AG04450 (cell line): ENCODE results near the gene AMPD2. TPM values are rescaled to one million over a fixed set of nuclear protein-coding genes. Genes with fewer than 3 reads are reported as not detected.
"Not testable (repeated sequence)": the region's sequence is repeated elsewhere in the genome, so short reads cannot be mapped to it uniquely, and the experiment has no call there.

Experiments used
- CTCF ChIA-PET: fragments of 300-600, 350-600 bp; formaldehyde crosslinking; extraction: SDS; loops from one replicate; lab custom pipeline; 2022; ENCODE audit warnings: antibody characterized with exemption, inconsistent platforms; lab: Charles Lee
- POLR2A ChIA-PET: fragments of 350-600 bp; formaldehyde crosslinking; extraction: SDS; loops from one replicate; lab custom pipeline; 2021; ENCODE audit warnings: antibody characterized with exemption, inconsistent platforms; lab: Yijun Ruan, JAX
- DNase-seq: peaks from one replicate; pipeline ENCODE4 v3.0.0-alpha.2; 2011; ENCODE audit warnings: low read depth, low spot score
- H3K27ac ChIP-seq: one replicate; pipeline ENCODE4 v1.5.1; 2012; ENCODE audit warnings: low read depth, low read length, control low read depth
- H3K27me3 ChIP-seq: one replicate; pipeline ENCODE4 v1.6.0; 2012; ENCODE audit warnings: low read length; ENCODE audit not compliant: control insufficient read depth, insufficient read depth
- H3K4me3 ChIP-seq: 2 replicates; pipeline ENCODE4 v1.5.1; 2011; ENCODE audit warnings: mild to moderate bottlenecking, low read depth, low read length, control low read depth
- H3K9me3 ChIP-seq: 2 replicates; pipeline ENCODE4 v1.5.1; 2012; ENCODE audit warnings: low read length; ENCODE audit not compliant: control insufficient read depth, insufficient read depth
- polyA plus RNA-seq: library from polyadenylated mRNA; depleted of rRNA; stranded (reverse); fragments of >200 nt; gene quantifications from 2 replicates; pipeline ENCODE4 v1.2.3, GENCODE V29; 2011
- TF ChIP-seq, protein P1 (sequence below): IDR thresholded peaks from 2 replicates; pipeline ENCODE4 v1.5.1; 2011; ENCODE audit warnings: low read depth, low read length, control low read depth, inconsistent platforms

AMPD2 gene
- polyA plus RNA-seq, 1 experiment, result 35.4 TPM

DNA sequence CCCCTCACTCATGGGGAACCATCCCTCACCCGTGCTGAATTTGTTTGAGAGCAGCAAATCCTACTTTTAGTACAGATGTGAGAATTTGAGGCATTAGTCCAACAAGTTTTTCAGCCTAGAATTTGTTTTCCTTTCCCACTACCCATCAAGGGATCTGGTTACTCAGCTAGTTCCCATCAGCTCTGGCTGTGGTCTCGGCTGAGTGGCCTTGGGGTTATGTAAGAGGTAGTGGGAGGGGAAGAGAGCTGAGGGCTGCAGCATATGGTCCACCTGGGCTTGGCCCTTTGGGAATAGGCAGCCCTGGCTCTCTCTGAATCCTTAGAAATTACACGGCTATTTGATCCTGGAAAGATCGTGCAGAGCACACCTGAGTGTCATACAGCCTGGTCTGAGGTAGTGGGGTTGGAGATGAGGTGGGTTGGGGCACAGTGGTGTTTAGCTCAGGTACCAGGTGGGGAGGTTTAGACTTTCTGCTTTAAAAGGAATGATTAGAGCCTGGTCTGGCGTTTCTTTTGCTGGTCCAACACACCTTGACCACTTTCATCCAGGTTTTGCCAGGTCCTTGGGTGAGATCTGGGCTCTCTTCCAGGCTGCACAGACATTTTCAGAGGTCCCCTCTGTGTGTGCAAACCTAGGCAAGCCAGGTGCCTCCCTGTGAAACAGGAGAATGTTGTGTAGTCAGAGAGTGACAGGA lies 40.5 kb downstream of the AMPD2 start:
- Histone ChIP-seq H3K9me3 (no peaks in the 10 kb centered on the region), H3K27me3 (no peaks in the 10 kb centered on the region), H3K4me3 (no peak overlapping the region), H3K27ac (no peak overlapping the region)
- TF ChIP-seq, protein P1, sequence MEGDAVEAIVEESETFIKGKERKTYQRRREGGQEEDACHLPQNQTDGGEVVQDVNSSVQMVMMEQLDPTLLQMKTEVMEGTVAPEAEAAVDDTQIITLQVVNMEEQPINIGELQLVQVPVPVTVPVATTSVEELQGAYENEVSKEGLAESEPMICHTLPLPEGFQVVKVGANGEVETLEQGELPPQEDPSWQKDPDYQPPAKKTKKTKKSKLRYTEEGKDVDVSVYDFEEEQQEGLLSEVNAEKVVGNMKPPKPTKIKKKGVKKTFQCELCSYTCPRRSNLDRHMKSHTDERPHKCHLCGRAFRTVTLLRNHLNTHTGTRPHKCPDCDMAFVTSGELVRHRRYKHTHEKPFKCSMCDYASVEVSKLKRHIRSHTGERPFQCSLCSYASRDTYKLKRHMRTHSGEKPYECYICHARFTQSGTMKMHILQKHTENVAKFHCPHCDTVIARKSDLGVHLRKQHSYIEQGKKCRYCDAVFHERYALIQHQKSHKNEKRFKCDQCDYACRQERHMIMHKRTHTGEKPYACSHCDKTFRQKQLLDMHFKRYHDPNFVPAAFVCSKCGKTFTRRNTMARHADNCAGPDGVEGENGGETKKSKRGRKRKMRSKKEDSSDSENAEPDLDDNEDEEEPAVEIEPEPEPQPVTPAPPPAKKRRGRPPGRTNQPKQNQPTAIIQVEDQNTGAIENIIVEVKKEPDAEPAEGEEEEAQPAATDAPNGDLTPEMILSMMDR, result no peak
- no peak for DNase-seq
- ChIA-PET CTCF (no interaction called here), POLR2A (no interaction called here)

DNA sequence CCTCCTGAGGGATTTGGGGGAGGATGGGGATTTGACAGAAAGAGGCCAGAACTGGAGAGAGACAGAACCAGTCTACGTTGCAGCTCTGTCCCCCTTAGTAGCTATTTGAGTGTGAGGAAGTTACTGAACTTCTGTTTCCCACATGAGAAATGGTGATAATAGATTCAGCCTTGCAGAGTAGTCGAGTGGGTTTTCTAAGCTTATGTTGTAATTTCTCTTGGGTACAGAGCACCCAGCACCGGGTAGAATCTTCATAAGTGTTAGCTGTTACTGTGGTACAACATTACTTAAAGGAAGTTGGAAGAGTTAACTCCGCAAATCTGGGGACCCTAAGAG lies 41.0 kb downstream of the AMPD2 start:
- DNase-seq, POLR2A ChIA-PET, H3K27ac ChIP-seq, CTCF ChIA-PET, H3K9me3 ChIP-seq, H3K4me3 ChIP-seq, H3K27me3 ChIP-seq: not testable (repeated sequence)

- H3K27ac ChIP-seq, result no peak overlapping the region
- POLR2A ChIA-PET, result interaction anchor here (0.6 kb wide), 1 partner anchor 562 kb away, joined by 4 read pairs; no protein-coding TSS in a partner anchor
- H3K9me3 ChIP-seq, result no peaks in the 10 kb centered on the region
- DNase-seq, result no peak
- H3K27me3 ChIP-seq, result no peaks in the 10 kb centered on the region
- H3K4me3 ChIP-seq, result no peak overlapping the region
- CTCF ChIA-PET, result interaction anchor here (1.2 kb wide), 1 partner anchor 32 kb away, joined by 3 read pairs; no protein-coding TSS in a partner anchor
- TF ChIP-seq, protein P1, result no peak
These were observed 41.8 kb downstream of the AMPD2 start for GRCh38 chr1:109661391-109661790.

- DNase-seq, result no peak
- CTCF ChIA-PET, result interaction anchor here (2.8 kb wide), 1 partner anchor 25 kb away, joined by 13 read pairs; no protein-coding TSS in a partner anchor
- POLR2A ChIA-PET, result interaction anchor here (0.6 kb wide), 1 partner anchor 99 kb away, joined by 6 read pairs; no protein-coding TSS in a partner anchor
- TF ChIP-seq, protein P1, result no peak
- no peak overlapping the region for H3K27ac ChIP-seq
- no peak overlapping the region for H3K4me3 ChIP-seq
- H3K27me3 ChIP-seq, result no peaks in the 10 kb centered on the region
- no peaks in the 10 kb centered on the region for H3K9me3 ChIP-seq
These were observed 45.0 kb downstream of the AMPD2 start for GRCh38 chr1:109664671-109665070.

DNA sequence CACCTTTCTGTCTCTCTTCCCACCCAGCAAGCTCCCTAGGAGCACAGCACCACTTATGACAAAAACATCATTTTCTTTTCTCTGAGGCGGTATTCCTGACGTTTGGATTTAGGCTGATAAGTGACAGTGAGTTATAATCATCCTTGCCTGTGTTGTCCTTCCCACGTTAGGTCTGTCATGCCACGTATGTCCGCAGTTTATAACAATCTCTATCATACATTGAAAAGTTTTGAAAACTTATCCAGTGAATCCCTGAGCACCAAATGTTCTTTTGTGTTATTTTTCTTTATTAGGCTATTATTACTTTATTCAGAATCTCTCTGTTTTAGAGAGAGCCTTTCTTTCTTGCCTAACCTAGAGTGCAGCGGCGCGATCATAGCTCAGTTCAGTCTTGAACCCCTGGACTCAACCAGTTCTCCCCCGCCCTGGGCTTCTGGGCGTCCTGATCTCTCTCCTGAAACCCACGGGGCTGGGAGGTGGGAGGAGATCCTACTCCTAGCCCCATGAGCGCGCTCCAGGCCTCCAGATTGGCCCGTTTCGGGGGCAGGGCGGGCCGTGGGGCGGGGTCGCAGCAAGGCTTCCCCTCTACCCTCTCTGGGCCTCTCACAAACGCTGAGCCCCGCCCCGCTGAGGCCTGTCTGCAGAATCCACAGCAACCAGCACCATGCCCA lies 48.0 kb downstream of the AMPD2 start, which contains the start of gene GSTM2:
GSTM2 (plus strand) TSS at position 606 of the 671 bp plus-strand sequence; CDS start at position 665, 59 bp downstream.
- peak; percentile 57 for DNase-seq
- TF ChIP-seq, protein P1, result no peak
- Histone ChIP-seq H3K9me3 (no peaks in the 10 kb centered on the region), H3K4me3 (peak within 1 kb of the TSS; percentile 65), H3K27me3 (no peaks in the 10 kb centered on the region), H3K27ac (no peak within 1 kb of the TSS)
- CTCF ChIA-PET, result interaction anchor here (1.0 to 1.1 kb wide), 3 partner anchors 25 to 106 kb away, joined by 3 to 6 read pairs (median 3); no protein-coding TSS in a partner anchor
- POLR2A ChIA-PET, result no interaction called here
